OCI-LY3 (cell line): ENCODE measurements around the gene C2orf68.
A peak's percentile ranks its signal among the peaks of the same experiment; 100 is the strongest.

Experiments used
- H2AFZ ChIP-seq: fragments of 200-600, 300-600 bp; shearing (Covaris generic); 2 replicates; pipeline ENCODE4 v1.6.0; 2014; ENCODE audit warnings: antibody characterized with exemption, low read depth, low read length
- H3K27ac ChIP-seq: fragments of 200-600, 300-600 bp; sonication (generic); 2 replicates; pipeline ENCODE4 v1.5.1; 2014; ENCODE audit warnings: mild to moderate bottlenecking, low read length, moderate library complexity, mixed read lengths
- H3K27me3 ChIP-seq: fragments of 200-600, 300-600 bp; sonication (generic); 2 replicates; pipeline ENCODE4 v1.6.1; 2014; ENCODE audit warnings: low read depth, low read length, mixed read lengths
- H3K36me3 ChIP-seq: fragments of 200-600, 300-600 bp; sonication (generic); replicated peaks from 2 replicates; pipeline ENCODE3; 2014; ENCODE audit warnings: low read depth, low read length, mixed read lengths
- H3K4me1 ChIP-seq: fragments of 300-600, 200-600 bp; sonication (generic); 2 replicates; pipeline ENCODE4 v1.6.1; 2014; ENCODE audit warnings: low read length, mixed read lengths
- H3K4me2 ChIP-seq: fragments of 200-600, 300-600 bp; sonication (generic); 2 replicates; pipeline ENCODE4 v1.6.1; 2014; ENCODE audit warnings: low read length, mixed read lengths
- H3K4me3 ChIP-seq: fragments of 300-600, 200-600 bp; sonication (generic); 2 replicates; pipeline ENCODE4 v1.5.1; 2014; ENCODE audit warnings: antibody characterized with exemption, mild to moderate bottlenecking, low read length, moderate library complexity
- H3K79me2 ChIP-seq: fragments of 300-600, 200-600 bp; shearing (Covaris generic); 2 replicates; pipeline ENCODE4 v1.6.1; 2014; ENCODE audit warnings: mild to moderate bottlenecking, low read length, mixed read lengths
- H3K9ac ChIP-seq: fragments of 300-600, 200-600 bp; shearing (Covaris generic); 2 replicates; pipeline ENCODE4 v1.6.0; 2014; ENCODE audit warnings: mild to moderate bottlenecking, low read length, moderate library complexity
- H3K9me3 ChIP-seq: fragments of 200-600, 300-600 bp; shearing (Covaris generic); 2 replicates; pipeline ENCODE4 v1.6.1; 2014; ENCODE audit warnings: low read length, mixed read lengths; ENCODE audit not compliant: insufficient read depth
- H4K20me1 ChIP-seq: fragments of 200-600, 300-600 bp; sonication (generic); 2 replicates; pipeline ENCODE4 v1.6.1; 2016; ENCODE audit warnings: low read length, mixed read lengths; ENCODE audit not compliant: insufficient read depth
- EZH2phosphoT487 ChIP-seq: fragments of 200-600 bp; shearing (Covaris generic); IDR thresholded peaks from 2 replicates; pipeline ENCODE4 v1.6.1; 2018; ENCODE audit warnings: antibody characterized with exemption, mixed run types, low read depth
- TF ChIP-seq, protein P1 (sequence below): fragments of 200-600, 300-600 bp; sonication (generic); IDR thresholded peaks from 2 replicates; pipeline ENCODE4 v1.5.1; 2014; ENCODE audit warnings: antibody characterized with exemption, low read length, low read depth

C2orf68 gene

DNA sequence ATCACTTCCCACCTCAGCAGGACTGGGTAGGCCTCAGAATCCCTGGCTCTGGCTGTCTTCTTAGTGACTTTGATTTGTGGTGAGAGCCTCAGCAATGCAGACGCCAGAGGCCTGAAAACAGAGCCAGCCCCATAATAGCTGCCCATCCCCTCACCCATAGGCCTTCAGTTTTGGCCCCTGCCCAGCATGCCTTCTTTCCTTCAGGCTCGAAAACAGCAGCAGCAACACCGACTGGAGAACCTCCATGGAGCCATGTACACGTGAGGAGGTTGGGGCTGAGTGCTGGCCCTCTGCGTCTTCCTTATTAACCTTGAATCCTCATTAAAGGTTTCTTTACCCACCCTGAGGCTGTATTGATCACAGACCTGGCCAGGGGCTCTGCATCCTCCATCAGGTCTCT lies 14.6 kb downstream of the C2orf68 start:
- Histone ChIP-seq H3K4me1 (peaks cover 13% of the 10 kb centered on the region), H3K9me3 (no peaks in the 10 kb centered on the region), H3K27ac (no peak overlapping the region), H3K79me2 (peaks cover 26% of the 10 kb centered on the region), H4K20me1 (no peaks in the 10 kb centered on the region), H3K4me2 (no peak overlapping the region), H3K9ac (no peak overlapping the region), H2AFZ (no peak overlapping the region), H3K4me3 (no peak overlapping the region), H3K27me3 (no peaks in the 10 kb centered on the region), H3K36me3 (peaks cover 9% of the 10 kb centered on the region)
- TF ChIP-seq, protein P1, sequence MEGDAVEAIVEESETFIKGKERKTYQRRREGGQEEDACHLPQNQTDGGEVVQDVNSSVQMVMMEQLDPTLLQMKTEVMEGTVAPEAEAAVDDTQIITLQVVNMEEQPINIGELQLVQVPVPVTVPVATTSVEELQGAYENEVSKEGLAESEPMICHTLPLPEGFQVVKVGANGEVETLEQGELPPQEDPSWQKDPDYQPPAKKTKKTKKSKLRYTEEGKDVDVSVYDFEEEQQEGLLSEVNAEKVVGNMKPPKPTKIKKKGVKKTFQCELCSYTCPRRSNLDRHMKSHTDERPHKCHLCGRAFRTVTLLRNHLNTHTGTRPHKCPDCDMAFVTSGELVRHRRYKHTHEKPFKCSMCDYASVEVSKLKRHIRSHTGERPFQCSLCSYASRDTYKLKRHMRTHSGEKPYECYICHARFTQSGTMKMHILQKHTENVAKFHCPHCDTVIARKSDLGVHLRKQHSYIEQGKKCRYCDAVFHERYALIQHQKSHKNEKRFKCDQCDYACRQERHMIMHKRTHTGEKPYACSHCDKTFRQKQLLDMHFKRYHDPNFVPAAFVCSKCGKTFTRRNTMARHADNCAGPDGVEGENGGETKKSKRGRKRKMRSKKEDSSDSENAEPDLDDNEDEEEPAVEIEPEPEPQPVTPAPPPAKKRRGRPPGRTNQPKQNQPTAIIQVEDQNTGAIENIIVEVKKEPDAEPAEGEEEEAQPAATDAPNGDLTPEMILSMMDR = no peak
- TF ChIP-seq EZH2phosphoT487 = no peak

DNA sequence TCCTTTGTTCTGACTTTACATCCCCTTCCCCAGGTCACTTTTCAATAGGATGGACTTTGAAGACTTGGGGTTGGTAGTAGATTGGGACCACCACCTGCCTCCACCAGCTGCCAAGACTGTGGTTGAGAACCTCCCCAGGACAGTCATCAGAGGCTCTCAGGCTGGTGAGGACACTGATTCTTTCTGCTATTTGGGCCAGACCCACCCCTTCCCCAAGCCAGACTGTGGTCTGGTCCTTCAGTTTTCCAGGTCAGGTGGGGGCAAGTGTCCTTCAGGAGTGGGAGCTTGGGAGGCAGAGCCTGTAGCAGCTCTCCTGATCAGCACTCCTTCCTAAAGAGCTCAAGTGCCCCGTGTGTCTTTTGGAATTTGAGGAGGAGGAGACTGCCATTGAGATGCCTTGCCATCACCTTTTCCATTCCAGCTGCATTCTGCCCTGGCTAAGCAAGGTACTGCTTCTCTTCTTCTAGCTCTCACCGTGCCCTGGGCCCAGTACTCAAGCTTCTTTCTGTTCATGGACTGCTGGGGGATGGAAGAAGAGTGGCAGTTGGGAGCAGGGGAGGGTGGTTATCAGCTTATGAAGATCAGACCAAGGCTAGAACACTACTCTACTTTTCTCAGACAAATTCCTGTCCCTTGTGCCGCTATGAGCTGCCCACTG lies 15.3 kb downstream of the C2orf68 start:
- no peak overlapping the region for H2AFZ ChIP-seq
- H3K27ac ChIP-seq = no peak overlapping the region
- peaks cover 9% of the 10 kb centered on the region for H3K36me3 ChIP-seq
- peak overlapping the region; percentile 98 for H3K4me2 ChIP-seq
- H3K27me3 ChIP-seq = no peaks in the 10 kb centered on the region
- H3K79me2 ChIP-seq = peaks cover 26% of the 10 kb centered on the region
- peak overlapping the region; percentile 99 for H3K4me3 ChIP-seq
- peak overlapping the region; percentile 98 for H3K9ac ChIP-seq
- H3K4me1 ChIP-seq = peaks cover 13% of the 10 kb centered on the region
- no peaks in the 10 kb centered on the region for H4K20me1 ChIP-seq
- H3K9me3 ChIP-seq = no peaks in the 10 kb centered on the region
- TF ChIP-seq, protein P1 = no peak
- no peak for TF ChIP-seq EZH2phosphoT487

DNA sequence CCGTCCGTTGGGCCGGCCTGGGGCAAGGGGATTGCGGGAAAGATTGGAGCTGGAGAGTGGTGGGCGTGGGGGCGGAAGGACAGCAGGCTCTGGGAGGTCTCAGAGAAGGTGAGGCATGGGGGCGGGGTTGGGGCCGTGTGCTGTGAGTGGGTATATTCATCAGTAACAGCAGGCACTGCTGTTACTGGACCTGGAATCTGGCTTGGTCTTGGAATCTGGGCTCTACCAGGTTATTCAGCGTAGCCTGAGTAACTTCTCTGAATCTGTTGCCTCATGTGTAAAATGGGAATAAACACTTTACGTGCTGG lies 15.9 kb downstream of the C2orf68 start:
- Histone ChIP-seq H3K79me2 (peaks cover 26% of the 10 kb centered on the region), H3K9ac (peak overlapping the region; percentile 98), H3K27me3 (no peaks in the 10 kb centered on the region), H4K20me1 (no peaks in the 10 kb centered on the region), H2AFZ (peak overlapping the region; percentile 69; the same call in 1 of the 2 replicates), H3K4me3 (peak overlapping the region; percentile 99), H3K9me3 (no peaks in the 10 kb centered on the region), H3K4me2 (peak overlapping the region; percentile 98), H3K36me3 (peaks cover 9% of the 10 kb centered on the region), H3K27ac (peak overlapping the region; percentile 36), H3K4me1 (peaks cover 13% of the 10 kb centered on the region)
- TF ChIP-seq, protein P1 = no peak
- TF ChIP-seq EZH2phosphoT487 = no peak

DNA sequence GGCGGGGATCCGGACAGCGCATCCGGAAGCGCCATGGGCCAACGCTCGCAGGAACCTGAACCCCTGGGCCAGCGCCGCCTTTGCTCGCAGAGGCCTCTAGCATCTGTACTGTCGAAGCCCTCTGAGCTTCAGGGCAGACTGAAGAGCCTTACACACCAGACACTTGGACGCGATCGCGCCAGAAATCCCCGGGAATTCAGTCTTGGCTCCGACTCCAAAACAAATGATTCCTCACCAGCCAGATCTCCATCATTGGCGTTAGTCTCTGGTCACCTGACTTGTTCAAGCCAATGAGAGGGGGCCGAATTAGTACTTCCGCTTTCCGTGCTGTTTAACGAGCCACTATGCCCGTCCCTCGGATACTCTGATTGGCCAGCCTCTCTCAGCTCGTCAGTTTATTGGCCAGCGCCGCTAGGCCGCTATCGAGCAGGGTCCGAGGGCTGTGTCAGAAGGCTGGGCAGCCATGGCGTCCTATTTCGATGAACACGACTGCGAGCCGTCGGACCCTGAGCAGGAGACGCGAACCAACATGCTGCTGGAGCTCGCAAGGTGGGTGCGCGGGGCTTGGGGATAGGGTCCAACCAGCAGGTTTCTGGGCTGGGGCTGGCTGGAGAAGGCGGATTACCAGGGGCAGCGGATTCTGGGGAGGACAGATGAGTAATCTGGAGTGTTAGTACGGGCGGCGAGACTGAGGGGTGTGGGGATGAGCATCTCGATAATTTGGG lies 16.4 kb downstream of the C2orf68 start, which contains the start of gene RNF181:
Gene RNF181, plus strand, starts transcription at position 445 of the 725 bp plus-strand sequence. Its CDS starts 19 bp downstream, at position 464.
- Histone ChIP-seq H4K20me1 (no peaks in the 10 kb centered on the region), H3K9ac (peak within 1 kb of the TSS; percentile 98), H3K79me2 (peaks cover 26% of the 10 kb centered on the region), H3K9me3 (no peaks in the 10 kb centered on the region), H3K27me3 (no peaks in the 10 kb centered on the region), H2AFZ (peak within 1 kb of the TSS; percentile 69), H3K36me3 (peaks cover 9% of the 10 kb centered on the region), H3K4me1 (peaks cover 13% of the 10 kb centered on the region), H3K4me3 (peak within 1 kb of the TSS; percentile 99), H3K4me2 (peak within 1 kb of the TSS; percentile 98), H3K27ac (peak within 1 kb of the TSS; percentile 36)
- TF ChIP-seq EZH2phosphoT487 = no peak
- TF ChIP-seq, protein P1 = no peak
